ENCODE data around the gene DHX32. TPM values are rescaled to one million over a fixed set of nuclear protein-coding genes. Genes with fewer than 3 reads are reported as not detected.

The DHX32 gene
- total RNA-seq, 1 donor from 2014 or later, result 33.2 TPM

- no peaks in the 10 kb centered on the region for H3K27me3 Mint-ChIP-seq
These were observed 23.8 kb downstream of the DHX32 start for GRCh38 chr10:125857185-125857760.

DNA sequence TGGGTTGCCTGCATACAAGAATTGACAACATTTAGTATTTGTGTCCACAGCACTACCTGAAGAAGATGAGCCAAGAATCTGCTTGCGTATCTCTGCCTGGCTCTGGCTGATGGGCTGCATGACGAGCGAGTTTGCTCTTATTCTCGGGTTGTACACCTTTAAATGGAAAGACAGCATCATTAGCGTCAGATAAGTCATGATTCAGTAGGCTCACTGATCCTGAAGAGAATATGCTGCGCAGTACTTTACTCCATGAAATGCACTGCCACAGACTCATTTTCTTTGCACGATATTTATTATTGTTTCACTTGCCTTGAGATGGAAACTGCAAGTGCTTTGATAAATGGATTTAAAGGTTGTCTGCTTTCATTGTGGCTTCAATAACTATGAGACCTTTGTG lies 28.6 kb downstream of the DHX32 start:
- H3K27ac Mint-ChIP-seq, result no peak overlapping the region
- H3K4me3 Mint-ChIP-seq, result no peak overlapping the region
- H3K4me1 Mint-ChIP-seq (ENCODE audit: unreplicated experiment), result no peaks in the 10 kb centered on the region
- no peak for DNase-seq (ENCODE audit: extremely low spot score, unreplicated experiment)
- H3K27me3 Mint-ChIP-seq, result no peaks in the 10 kb centered on the region
- no peaks in the 10 kb centered on the region for H3K9me3 Mint-ChIP-seq
- TF ChIP-seq CTCF (conservative IDR thresholded peaks at IDR 0.05), result no peak
- peaks cover 34% of the 10 kb centered on the region for H3K36me3 Mint-ChIP-seq

More at GRCh38 chr10:125857185-125857760, 23.8 kb downstream of the DHX32 start:
- Mint-ChIP-seq H3K4me1 (ENCODE audit: unreplicated experiment) (no peaks in the 10 kb centered on the region), H3K4me3 (no peak overlapping the region), H3K27ac (no peak overlapping the region), H3K36me3 (peaks cover 11% of the 10 kb centered on the region), H3K9me3 (no peaks in the 10 kb centered on the region)
- TF ChIP-seq CTCF (conservative IDR thresholded peaks at IDR 0.05), result no peak
- DNase-seq (ENCODE audit: extremely low spot score, unreplicated experiment), result no peak

DNA sequence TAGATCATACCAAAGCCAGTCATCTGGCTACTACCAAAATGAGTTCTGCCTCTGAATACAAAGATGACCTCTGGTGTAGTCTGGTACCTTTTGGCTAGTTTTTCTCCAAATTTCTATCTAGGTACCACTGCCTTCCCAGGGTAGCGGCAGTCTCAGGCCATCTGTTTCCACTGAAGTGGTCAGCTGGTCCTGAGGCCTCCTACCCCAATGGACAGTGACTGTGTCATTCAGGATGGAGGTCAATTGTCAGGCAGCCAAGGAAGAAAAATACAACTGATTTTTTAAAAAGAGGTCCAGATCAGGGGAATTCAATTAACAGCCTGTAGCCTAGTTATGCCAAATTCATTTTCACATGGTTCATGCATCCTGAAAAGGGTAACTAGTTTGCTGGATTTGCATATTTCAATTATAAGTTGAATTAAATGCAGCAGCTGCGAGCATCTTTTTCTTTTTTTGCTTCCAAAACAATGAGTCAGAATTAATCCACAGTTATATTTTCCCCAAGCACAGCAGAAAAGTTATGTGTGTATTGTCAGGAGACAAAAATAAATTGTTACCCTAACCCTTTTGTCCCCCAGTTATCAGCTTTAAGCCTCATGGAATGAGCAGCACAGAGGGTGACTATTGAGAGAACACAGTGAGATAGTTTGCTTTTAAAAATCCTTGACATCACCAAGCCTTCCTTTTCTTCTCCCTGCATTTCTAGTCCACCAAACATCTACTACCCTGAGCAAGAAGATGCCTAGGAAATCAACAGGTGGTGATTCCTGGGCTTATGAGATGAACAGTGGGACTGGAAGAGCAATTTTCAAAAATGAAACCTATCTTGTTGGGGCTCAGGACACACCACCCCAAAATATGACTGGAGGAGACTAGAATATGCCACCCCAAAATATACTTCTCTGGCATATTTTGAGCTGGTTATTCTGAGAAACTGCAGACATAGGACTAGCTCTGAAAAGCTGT lies 30.0 kb downstream of the DHX32 start:
- Mint-ChIP-seq H3K36me3 (peaks cover 44% of the 10 kb centered on the region), H3K4me3 (no peak overlapping the region), H3K9me3 (no peaks in the 10 kb centered on the region), H3K27ac (no peak overlapping the region), H3K27me3 (no peaks in the 10 kb centered on the region), H3K4me1 (ENCODE audit: unreplicated experiment) (no peaks in the 10 kb centered on the region)
- no peak for TF ChIP-seq CTCF (conservative IDR thresholded peaks at IDR 0.05)
- no peak for DNase-seq (ENCODE audit: extremely low spot score, unreplicated experiment)

DNA sequence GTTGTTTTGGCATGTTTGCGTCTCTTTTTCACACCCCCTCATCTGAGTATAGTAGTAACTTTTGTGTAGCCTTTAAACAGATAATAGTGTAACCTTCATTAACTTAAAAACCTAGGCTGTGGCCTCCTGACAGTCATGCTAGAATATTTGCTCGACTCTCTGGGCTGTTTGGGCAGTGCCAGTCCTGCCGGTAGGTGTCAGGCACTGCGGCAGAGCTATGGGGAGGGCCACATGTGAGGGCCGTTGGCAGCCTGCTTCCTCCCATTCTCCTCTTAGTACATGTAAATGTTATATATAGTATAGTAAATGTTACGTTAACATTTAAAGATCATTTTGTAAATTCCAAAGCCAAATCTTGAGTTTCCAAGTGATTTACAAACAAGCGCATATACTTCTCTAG lies 31.6 kb downstream of the DHX32 start:
- no peak for TF ChIP-seq CTCF (conservative IDR thresholded peaks at IDR 0.05)
- no peak overlapping the region for H3K4me3 Mint-ChIP-seq
- no peaks in the 10 kb centered on the region for H3K4me1 Mint-ChIP-seq (ENCODE audit: unreplicated experiment)
- no peaks in the 10 kb centered on the region for H3K9me3 Mint-ChIP-seq
- peaks cover 44% of the 10 kb centered on the region for H3K36me3 Mint-ChIP-seq
- DNase-seq (ENCODE audit: extremely low spot score, unreplicated experiment), result no peak
- H3K27me3 Mint-ChIP-seq, result no peaks in the 10 kb centered on the region
- no peak overlapping the region for H3K27ac Mint-ChIP-seq

DNA sequence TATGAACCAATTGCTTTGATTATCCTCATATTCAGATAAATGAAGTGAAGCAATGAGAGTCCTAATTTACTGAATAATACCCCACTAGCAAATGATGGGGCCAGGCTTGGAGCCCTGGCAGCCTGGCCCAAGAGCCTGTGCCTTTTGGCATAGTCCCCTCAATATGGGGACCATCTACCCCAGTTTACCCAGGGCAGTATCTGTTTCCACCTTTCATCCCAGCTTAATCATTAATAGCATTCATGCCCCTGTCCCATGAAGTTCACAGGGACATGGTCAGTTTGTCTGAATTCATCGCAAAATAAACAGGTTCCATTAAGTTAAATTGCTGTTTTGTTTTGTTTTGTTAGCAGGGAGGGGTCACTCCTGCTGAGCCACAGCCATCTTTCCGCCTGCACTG lies 32.2 kb downstream of the DHX32 start:
- DNase-seq (ENCODE audit: extremely low spot score, unreplicated experiment), result no peak
- H3K4me1 Mint-ChIP-seq (ENCODE audit: unreplicated experiment), result no peaks in the 10 kb centered on the region
- H3K36me3 Mint-ChIP-seq, result peaks cover 44% of the 10 kb centered on the region
- H3K27me3 Mint-ChIP-seq, result no peaks in the 10 kb centered on the region
- no peaks in the 10 kb centered on the region for H3K9me3 Mint-ChIP-seq
- no peak overlapping the region for H3K27ac Mint-ChIP-seq
- TF ChIP-seq CTCF (conservative IDR thresholded peaks at IDR 0.05), result no peak
- H3K4me3 Mint-ChIP-seq, result no peak overlapping the region
